HG02610 (cell line): ENCODE data around the gene ZC3H7A.
A peak's percentile ranks its signal among the peaks of the same experiment; 100 is the strongest.
"Not testable (repeated sequence)": the region's sequence is repeated elsewhere in the genome, so short reads cannot be mapped to it uniquely, and the experiment has no call there.

ENCODE experiments used
- ATAC-seq: cut with Tn5 transposase; IDR thresholded peaks from one replicate; pipeline ENCODE4 v1.9.1; 2021; ENCODE audit warnings: mild to moderate bottlenecking, moderate library complexity; ENCODE audit not compliant: unreplicated experiment

The ZC3H7A gene

DNA sequence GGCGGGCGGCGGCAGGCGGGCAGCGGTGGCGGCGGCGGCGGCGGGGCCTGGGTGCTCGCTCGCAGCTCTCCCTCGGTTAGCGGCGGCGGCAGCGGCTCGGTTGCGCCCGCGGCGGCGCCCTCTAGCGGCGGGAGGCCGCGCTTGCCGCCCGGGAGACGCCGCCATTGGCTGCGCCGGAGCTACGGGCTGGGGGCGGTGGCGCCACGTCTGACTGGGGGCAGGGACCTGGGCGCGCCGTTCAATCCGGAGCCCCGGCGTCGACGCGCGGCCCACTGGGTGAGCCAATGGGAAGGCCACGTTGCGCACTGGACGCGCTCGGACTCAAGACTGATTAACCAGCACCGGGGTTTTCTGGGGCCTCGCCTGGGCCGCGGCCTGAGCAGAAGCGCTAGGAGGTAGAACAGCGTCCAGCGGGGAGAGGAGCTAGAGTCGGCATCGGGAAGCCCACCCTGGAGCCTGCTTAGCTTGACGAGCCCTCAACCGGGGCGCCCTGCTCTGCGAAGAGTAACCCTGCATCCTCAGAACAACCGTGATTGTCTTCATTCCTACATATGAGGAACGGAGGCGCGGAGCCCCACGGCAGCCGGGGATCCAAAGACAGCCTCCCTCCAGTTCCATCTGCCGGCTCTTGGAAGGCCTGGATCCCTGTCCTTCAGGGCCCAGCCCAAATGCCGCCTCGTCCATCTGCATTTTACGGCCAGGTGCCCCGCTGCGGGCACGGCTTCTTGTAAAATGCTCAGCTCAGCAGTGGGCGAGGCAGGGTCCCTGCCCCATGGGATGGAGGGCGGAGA, at the start of gene ZC3H7A:
ZC3H7A (minus strand) TSS at position 93 of the 791 bp plus-strand sequence. CDS start 14,904 bp downstream, outside the sequence.
- peak; percentile 91 for ATAC-seq

DNA sequence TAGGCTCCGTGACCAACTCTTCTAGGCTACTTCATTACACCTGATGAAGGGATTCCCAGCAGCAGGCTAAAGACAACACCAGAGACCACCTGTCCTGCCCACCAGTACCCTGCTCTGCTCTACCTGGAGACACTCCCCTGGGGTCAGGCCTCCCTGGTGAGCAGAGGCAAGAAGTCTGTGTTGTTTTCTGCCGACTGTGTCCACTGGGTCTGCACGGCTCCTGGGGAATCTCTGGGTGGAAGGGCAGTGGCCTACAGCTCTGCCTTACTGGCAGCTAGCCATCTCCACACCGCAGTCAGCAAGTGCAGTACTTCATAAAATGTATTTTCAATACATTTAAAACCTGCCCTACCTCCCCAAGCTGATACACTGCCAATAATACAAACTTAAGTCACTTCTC, 47.4 kb upstream of the ZC3H7A start:
- ATAC-seq = no peak

DNA sequence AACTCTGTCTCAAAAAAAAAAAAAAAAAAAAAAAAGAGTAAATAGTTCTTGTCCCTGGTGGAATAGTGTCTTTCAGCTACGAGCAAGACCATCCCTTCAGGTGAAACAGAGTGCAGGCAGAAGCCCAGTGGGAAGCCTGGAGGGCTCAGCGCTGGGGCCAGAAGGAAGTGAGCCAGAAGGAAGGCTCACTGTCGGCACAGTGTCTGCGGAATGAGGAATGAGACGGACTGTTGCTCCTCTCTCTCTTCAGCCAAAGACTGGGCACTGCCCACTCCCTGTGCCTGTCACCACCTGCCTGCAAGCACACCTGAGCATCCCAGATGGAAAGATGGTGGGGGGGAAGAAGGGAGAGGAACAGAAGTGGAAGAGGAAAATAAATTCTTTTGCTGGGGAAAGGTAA, 46.8 kb upstream of the ZC3H7A start:
- ATAC-seq = no peak

DNA sequence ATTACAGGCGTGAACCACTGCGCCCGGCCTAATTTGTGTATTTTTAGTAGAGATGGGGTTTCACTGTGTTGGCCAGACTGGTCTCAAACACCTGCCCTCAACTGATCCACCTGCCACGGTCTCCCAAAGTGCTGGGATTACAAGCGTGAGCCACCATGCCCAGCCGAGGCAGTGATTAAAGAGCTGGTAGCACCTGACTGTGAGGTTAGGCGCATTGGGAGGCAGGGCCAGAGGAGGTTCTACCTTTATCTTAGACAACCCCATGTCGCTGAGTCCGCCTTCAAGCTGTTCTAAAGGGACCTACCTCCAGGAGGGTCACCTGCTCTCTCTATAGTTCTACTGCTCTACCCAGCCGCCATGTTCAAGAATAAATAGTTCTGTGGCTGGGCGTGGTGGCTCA, 46.1 kb upstream of the ZC3H7A start:
- ATAC-seq = no peak

DNA sequence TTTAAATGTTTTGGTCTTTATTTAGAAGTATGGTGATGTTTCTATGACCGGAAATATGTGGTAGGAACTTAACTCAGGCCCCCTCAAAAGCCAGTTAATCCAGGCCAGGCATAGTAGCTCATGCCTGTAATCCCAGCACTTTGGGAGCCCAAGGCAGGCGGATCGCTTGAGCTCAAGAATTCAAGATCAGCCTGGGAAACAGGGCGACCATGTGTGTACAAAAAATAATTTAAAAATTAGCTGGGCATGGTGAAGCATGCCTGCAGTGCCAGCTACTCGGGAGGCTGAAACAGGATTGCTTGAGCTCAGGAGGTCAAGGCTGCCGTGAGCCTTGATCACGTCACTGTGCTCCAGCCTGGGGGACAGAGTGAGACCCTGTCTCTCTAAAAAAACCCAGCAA, 44.0 kb upstream of the ZC3H7A start:
- no peak for ATAC-seq

- ATAC-seq = no peak
Observed at GRCh38 chr16:11836650-11837244, 39.7 kb upstream of the ZC3H7A start.

DNA sequence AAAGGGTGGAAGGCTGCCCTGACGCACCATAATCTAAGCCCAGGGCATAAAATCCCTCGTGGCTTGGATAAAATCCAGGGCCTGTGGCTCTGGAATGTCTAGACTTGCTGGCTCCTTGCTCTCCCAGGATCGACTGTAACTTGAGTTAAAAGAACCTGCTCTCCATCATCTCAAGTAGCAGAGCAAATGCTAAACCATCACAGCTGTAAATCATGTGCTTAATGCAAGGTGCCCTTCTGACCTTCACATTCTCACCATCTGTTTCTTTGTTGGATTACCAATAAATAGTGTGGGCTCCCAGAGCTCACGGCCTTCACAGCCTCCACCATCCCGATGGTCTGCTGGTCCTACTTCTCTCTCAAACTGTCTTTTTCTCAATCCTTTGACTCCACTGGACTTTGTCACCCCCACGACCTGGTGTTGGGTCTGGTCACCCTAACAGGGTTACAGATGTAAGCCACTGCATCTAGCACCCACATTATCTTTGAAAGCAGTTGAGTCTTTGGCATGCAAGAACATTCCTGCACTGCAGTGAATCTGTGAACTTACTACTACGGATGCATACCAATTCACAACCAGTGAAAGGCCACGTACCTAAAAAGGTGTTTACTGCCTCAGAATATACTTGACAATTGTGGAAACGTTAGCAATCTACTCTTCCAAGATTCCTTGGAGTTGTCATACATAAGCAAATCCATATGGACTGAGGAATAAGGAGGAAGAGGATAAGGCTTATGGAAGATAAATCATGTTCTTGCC, 39.0 kb upstream of the ZC3H7A start:
- ATAC-seq = no peak

DNA sequence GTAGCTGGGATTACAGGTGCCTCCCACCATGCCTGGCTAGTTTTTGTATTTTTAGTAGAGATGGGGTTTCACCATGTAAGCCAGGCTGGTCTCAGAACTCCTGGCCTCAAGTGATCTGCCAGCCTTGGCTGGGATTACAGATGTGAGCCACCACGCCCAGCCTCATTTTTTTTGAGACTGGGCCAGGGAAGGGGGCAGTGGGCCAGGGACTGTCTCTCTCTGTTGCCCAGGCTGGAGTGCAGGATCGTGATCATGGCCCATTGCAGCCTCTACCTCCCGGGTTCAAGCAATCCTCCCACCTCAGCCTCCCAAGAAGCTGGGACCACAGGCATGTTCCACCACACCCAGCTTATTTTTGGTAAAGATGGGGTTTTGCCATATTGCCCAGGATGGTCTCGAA, 38.3 kb upstream of the ZC3H7A start:
- ATAC-seq = no peak

DNA sequence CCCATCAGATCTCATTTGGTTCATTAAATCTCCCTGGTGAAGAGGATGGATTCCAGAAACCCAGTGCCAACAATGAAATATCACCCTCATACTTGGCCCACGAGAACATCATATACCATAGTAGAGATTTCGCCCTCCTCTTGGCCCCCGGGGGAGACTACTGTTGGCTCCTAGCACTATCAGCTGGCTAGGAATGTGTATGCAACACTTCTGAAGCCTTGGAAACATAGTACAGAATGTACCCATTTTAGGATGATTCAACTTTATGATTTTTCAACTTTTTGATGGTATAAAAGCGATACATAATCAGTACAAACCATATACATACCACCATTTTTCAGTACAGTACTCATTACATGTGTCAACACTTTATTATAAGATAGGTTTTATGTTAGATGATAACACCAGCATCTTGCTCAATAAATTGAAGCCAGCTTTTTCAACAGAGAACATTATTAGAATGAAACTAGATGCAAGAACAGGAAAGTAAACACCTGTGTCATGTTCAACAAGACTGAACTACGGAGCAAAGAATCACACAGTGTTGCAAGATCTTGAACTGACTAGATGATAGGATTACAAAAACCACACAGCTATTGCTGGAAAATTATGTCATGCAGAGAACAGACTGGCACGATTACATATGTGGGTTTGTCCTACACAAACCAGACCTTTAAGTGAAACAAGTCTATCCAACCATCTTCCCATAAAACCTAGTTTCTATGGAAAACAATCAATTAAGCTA, 37.1 kb upstream of the ZC3H7A start:
- ATAC-seq = no peak

- ATAC-seq = no peak
Observed at GRCh38 chr16:11828696-11829095, 31.6 kb upstream of the ZC3H7A start.

- ATAC-seq = not testable (repeated sequence)
Observed at GRCh38 chr16:11825520-11826165, 28.6 kb upstream of the ZC3H7A start.

GRCh38 chr16:11824362-11824761, 27.3 kb upstream of the ZC3H7A start:
- no peak for ATAC-seq

DNA sequence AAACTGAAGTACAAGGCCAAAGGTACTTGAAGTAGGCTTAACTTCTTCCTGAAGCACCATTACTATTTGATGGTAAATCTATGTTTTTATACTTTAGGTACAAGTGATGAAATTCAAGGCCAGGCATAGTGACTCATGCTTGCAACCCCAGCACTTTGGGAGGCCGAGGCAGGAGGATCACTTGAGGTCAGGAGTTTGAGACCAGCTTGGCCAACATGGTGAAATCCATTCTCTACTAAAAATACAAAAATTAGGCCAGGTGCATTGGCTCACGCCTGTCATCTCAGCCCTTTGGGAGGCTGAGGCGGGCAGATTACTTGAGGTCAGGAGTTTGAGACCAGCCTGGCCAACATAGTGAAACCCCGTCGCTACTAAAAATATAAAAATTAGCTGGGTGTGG, 26.6 kb upstream of the ZC3H7A start:
- not testable (repeated sequence) for ATAC-seq

- no peak for ATAC-seq
Observed at GRCh38 chr16:11819798-11820197, 22.7 kb upstream of the ZC3H7A start.

GRCh38 chr16:11818970-11819369, 21.9 kb upstream of the ZC3H7A start:
- ATAC-seq = not testable (repeated sequence)

DNA sequence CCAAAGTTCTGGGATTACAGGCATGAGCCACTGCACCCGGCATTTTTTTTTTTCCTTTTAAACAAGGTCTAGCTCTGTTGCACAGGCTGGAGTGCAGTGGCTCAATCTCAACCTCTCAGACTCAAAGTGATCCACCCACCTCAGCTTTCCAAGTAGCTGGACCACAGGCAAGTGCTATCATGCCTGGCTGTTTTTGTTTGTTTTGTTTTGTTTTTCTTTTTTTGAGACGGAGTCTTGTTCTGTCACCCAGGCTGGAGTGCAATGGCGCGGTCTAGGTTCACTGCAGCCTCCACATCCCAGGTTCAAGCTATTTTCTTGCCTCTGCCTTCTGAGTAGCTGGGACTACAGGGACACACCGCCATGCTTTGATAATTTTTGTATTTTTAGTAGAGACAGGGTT, 19.1 kb upstream of the ZC3H7A start:
- no peak for ATAC-seq

GRCh38 chr16:11814800-11815199, 17.7 kb upstream of the ZC3H7A start:
- not testable (repeated sequence) for ATAC-seq

GRCh38 chr16:11806721-11807120, 9.7 kb upstream of the ZC3H7A start:
- ATAC-seq = no peak

DNA sequence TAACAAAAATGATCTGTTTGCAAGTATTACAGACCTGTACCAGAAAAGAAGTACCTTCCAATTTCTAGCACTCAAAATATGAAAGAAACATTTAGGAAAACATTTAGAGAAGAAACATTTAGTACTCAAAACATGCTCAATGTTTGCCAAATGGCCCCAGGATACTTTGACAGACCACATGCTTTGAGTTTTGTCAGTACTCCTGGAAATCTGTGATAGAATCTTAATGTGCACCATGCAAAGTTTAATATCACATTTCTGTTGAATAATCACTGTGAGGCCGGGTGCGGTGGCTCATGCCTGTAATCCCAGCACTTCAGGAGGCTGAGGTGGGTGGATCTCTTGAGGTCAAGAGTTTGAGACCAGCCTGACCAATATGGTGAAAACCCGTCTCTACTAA, 8.5 kb upstream of the ZC3H7A start:
- no peak for ATAC-seq

GRCh38 chr16:11801481-11802021, 4.5 kb upstream of the ZC3H7A start:
- no peak for ATAC-seq
